HepG2 (cell line): ENCODE data around the gene KIAA1191. TPM values are rescaled to one million over a fixed set of nuclear protein-coding genes. Genes with fewer than 3 reads are reported as not detected.

Source experiments
- ATAC-seq: fragments of 200-7000 bp; cut with Tn5 transposase; 3 replicates; pipeline ENCODE4 v1.9.1; 2020; ENCODE audit warnings: mild to moderate bottlenecking, moderate library complexity
- BruUV-seq: library from RNA; stranded (reverse); fragments of 400-500 nt; replicated peaks from 2 replicates; lab custom pipeline; 2021; lab: Mats Ljungman, UMichigan
- CTCF ChIA-PET: fragments of 300-600 bp; formaldehyde crosslinking; extraction: SDS; loops from one replicate; lab custom pipeline; 2021; ENCODE audit warnings: low total read pairs, inconsistent platforms, low intra/inter-chr PET ratio; lab: Yijun Ruan, JAX
- POLR2A ChIA-PET: fragments of 350-600 bp; sonication (Branson Sonifier 250); formaldehyde crosslinking; loops from one replicate; lab custom pipeline; 2020; ENCODE audit warnings: antibody characterized with exemption, inconsistent platforms; lab: Yijun Ruan, JAX
- DNase-seq: peaks from one replicate; pipeline ENCODE4 v3.0.0-alpha.2; 2015; ENCODE audit warnings: low spot score
- FAIRE-seq: peaks from 3 replicates; lab custom pipeline; 2011; peaks lifted over from hg19 to GRCh38; lab: Jason Lieb, UNC
- H2AFZ ChIP-seq: one replicate; pipeline ENCODE4 v1.6.1; 2011; ENCODE audit warnings: low read length, inconsistent platforms
- H3K27ac ChIP-seq: fragments of 300-600 bp; 3 replicates; pipeline ENCODE4 v1.8.0; 2011; ENCODE audit warnings: mixed run types, mild to moderate bottlenecking, mixed read lengths, low read length, inconsistent platforms; ENCODE audit not compliant: insufficient read depth; ENCODE audit errors: extremely low read length
- H3K27me3 ChIP-seq, 2 experiments: fragments of 200-600 bp in 1 of 2; 2 replicates in 1 of 2; 3 replicates in 1 of 2; pipeline versions ENCODE4 v1.6.0 to v1.8.0; 2011; ENCODE audit warnings: low read length in 2 of 2, mild to moderate bottlenecking in 2 of 2, moderate library complexity in 2 of 2, inconsistent platforms in 1 of 2; ENCODE audit not compliant: insufficient read depth in 2 of 2, control insufficient read depth in 1 of 2
- H3K36me3 ChIP-seq, 2 experiments: fragments of 200-600 bp in 1 of 2; replicated peaks in 1 of 2; 2 replicates in 1 of 2; 3 replicates in 1 of 2; pipeline versions ENCODE4 v1.5.1 to v1.8.0; 2011; ENCODE audit warnings: low read length in 2 of 2, inconsistent platforms in 1 of 2; ENCODE audit not compliant: insufficient read depth in 2 of 2, control insufficient read depth in 1 of 2
- H3K4me1 ChIP-seq: 2 replicates; pipeline ENCODE4 v1.5.1; 2012; ENCODE audit warnings: low read length, inconsistent platforms; ENCODE audit not compliant: insufficient read depth
- H3K4me2 ChIP-seq: 2 replicates; pipeline ENCODE4 v1.6.0; 2011; ENCODE audit warnings: low read depth, low read length, inconsistent platforms
- H3K4me3 ChIP-seq, 3 experiments: fragments of 200-600 bp in 1 of 3; sonication (generic), shearing (Covaris generic) in 1 of 3; replicated peaks in 1 of 3; 2 replicates each; pipeline ENCODE4 v1.5.1; 2011 to 2016; ENCODE audit warnings: low read length in 3 of 3, inconsistent platforms in 2 of 3, low read depth in 2 of 3, mild to moderate bottlenecking in 2 of 3, control low read depth in 1 of 3, mixed read lengths in 1 of 3; ENCODE audit not compliant: insufficient read depth in 1 of 3
- H3K79me2 ChIP-seq: one replicate; pipeline ENCODE4 v1.6.1; 2011; ENCODE audit warnings: low read length, inconsistent platforms; ENCODE audit not compliant: insufficient read depth
- H3K9ac ChIP-seq: 2 replicates; pipeline ENCODE4 v1.6.0; 2011; ENCODE audit warnings: mild to moderate bottlenecking, low read depth, low read length, inconsistent platforms; ENCODE audit not compliant: insufficient read depth
- H3K9me3 ChIP-seq: 2 replicates; pipeline ENCODE4 v1.5.1; 2012; ENCODE audit warnings: mild to moderate bottlenecking, low read length
- H4K20me1 ChIP-seq: 2 replicates; pipeline ENCODE4 v1.6.0; 2011; ENCODE audit warnings: inconsistent platforms, mild to moderate bottlenecking, low read length, moderate library complexity; ENCODE audit not compliant: insufficient read depth
- AKNA ChIP-seq: sonication (generic); formaldehyde crosslinking; IDR thresholded peaks from 2 replicates; pipeline ENCODE4 v1.4.0; 2020; ENCODE audit warnings: missing genetic modification reagents, borderline replicate concordance
- ZNF629 ChIP-seq: sonication (generic); formaldehyde crosslinking; conservative IDR thresholded peaks from 2 replicates; pipeline ENCODE4 v1.5.0; 2020; ENCODE audit warnings: missing genetic modification reagents
- WGBS: methylation state at CpG from one replicate; pipeline ENCODE4 v1.1.6; 2017; ENCODE audit warnings: low lambda C conversion rate; 5-methylcytosine and 5-hydroxymethylcytosine counted together
- in situ Hi-C: cut with HindIII; loops from 2 replicates; pipeline ENCODE4 v1.10.0; 2017; ENCODE audit warnings: low pct_unique_long_range_greater_than_20kb; ENCODE audit not compliant: extremely low pct_ligation_motif_present
- intact Hi-C: fragments of 100-400 bp; cut with micrococcal nuclease; formaldehyde crosslinking; loops from one replicate; pipeline ENCODE4 v1.10.0; 2022; ENCODE audit not compliant: unreplicated experiment
- polyA plus RNA-seq, 8 experiments: library from polyadenylated mRNA; depleted of rRNA in 3 of 8; stranded (reverse) in 7 of 8; unstranded in 1 of 8; fragments of >200 nt; fragmentation: Illumina TruSeq in 4 of 8; extraction: Trizol in 4 of 8; gene quantifications; 2 replicates each; pipeline versions ENCODE4 v1.2.1 to v1.2.3, GENCODE V29; 2011 to 2016; ENCODE audit warnings: low read depth in 4 of 8, missing spikeins in 1 of 8, mixed read lengths in 1 of 8; ENCODE audit not compliant: insufficient read depth in 1 of 8
- total RNA-seq, 5 experiments: library from RNA; depleted of rRNA; stranded (reverse); fragments of >200 nt; fragmentation: Illumina TruSeq; extraction: Trizol; gene quantifications; 2 replicates each; pipeline ENCODE4 v1.2.3, GENCODE V29; 2016; ENCODE audit warnings: low read depth in 1 of 5

KIAA1191 gene
- total and polyA plus RNA-seq, 2 of the 13 experiments (the other 11 are each of a cell fraction or from before 2014, with no cell fraction given) = 63.6 to 103 TPM

- POLR2A ChIA-PET = no interaction called here
- TF ChIP-seq AKNA (CRISPR knock-in tag) (no peak), ZNF629 (CRISPR knock-in tag) (peak; percentile 68)
- H3K79me2 ChIP-seq = peaks cover 60% of the 10 kb centered on the region
Measured at GRCh38 chr5:176356179-176356566, 5.4 kb downstream of the KIAA1191 start.

More at GRCh38 chr5:176356179-176356566, 5.4 kb downstream of the KIAA1191 start:
- H3K9me3 ChIP-seq = no peaks in the 10 kb centered on the region
- no peak for DNase-seq
- peaks cover 22 to 71% of the 10 kb centered on the region in 2 experiments for H3K36me3 ChIP-seq
- no TSS peak for BruUV-seq
- H3K9ac ChIP-seq = no peak overlapping the region
- H2AFZ ChIP-seq = no peak overlapping the region
- H3K4me3 ChIP-seq = no peak overlapping the region
- in situ Hi-C loops (no loop called here), intact Hi-C loops (no loop called here)
- no peak overlapping the region for H3K27ac ChIP-seq
- no peaks in the 10 kb centered on the region; a peak in 1 of 5 replicates for H3K27me3 ChIP-seq
- no peak overlapping the region for H3K4me2 ChIP-seq
- peaks cover 18% of the 10 kb centered on the region for H4K20me1 ChIP-seq
- no peak for ATAC-seq
- FAIRE-seq = no peak
- CTCF ChIA-PET = no interaction called here
- peaks cover 21% of the 10 kb centered on the region for H3K4me1 ChIP-seq
- WGBS = 100% methylated on average over 3 of the region's 3 CpGs
